Measurements from ENCODE around the gene SUGCT. TPM values are rescaled to one million over a fixed set of nuclear protein-coding genes. Genes with fewer than 3 reads are reported as not detected.

SUGCT gene
- total RNA-seq, 1 donor from 2014 or later: 1.6 TPM

DNA sequence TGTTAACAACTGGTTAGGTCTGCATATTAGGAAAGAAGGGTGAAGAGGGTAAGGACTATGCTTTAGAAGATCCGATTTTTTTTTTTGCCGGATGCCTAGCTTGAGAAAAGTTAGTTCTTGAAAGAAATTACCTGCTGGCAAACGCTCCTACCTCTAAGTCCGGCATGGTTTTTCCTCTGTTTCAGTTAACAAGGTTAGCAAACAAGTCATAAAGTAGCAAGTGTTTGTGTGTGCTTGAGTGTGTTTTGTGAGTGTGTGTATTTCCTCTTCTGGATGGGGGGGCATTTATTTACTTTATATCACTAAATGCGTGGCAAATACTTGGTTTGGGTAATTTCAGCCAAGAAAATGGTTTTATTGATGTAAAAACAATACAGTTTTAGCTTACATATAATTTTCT is 195.6 kb downstream of the SUGCT start:
- Mint-ChIP-seq H3K36me3 (ENCODE audit: low read depth, unreplicated experiment) (no peaks in the 10 kb centered on the region), H3K4me3 (ENCODE audit: unreplicated experiment) (no peak overlapping the region), H3K9me3 (ENCODE audit: unreplicated experiment) (no peaks in the 10 kb centered on the region), H3K4me1 (ENCODE audit: unreplicated experiment) (peaks cover 6% of the 10 kb centered on the region), H3K27ac (ENCODE audit: unreplicated experiment) (no peak overlapping the region), H3K27me3 (ENCODE audit: unreplicated experiment) (peaks cover 3% of the 10 kb centered on the region)
- no peak for DNase-seq (ENCODE audit: low spot score)
- TF ChIP-seq CTCF (IDR thresholded peaks at IDR 0.05; ENCODE audit: unreplicated experiment): no peak

DNA sequence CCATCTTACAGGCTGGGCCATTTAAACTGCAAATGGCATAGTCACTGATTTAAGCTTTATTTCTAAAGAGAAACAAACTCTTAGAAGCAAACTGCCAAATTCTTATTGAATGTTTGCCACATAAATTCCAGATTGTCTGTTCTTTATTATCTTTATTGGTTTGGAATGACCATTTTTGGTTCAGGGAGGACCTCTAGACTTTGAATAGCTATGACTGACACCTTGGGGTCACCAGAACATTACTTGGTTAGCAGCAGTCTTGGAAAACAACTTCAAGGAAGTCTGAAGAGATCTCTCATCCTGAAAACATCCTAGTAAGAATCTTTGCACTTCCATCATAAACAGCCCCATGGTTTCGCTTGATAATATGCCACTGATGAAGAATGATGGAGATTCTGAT is 197.1 kb downstream of the SUGCT start:
- H3K27me3 Mint-ChIP-seq (ENCODE audit: unreplicated experiment): peaks cover 3% of the 10 kb centered on the region

GRCh38 chr7:40332516-40332915 is 197.7 kb downstream of the SUGCT start:
- Mint-ChIP-seq H3K27ac (ENCODE audit: unreplicated experiment) (no peak overlapping the region), H3K4me1 (ENCODE audit: unreplicated experiment) (peaks cover 6% of the 10 kb centered on the region), H3K27me3 (ENCODE audit: unreplicated experiment) (peaks cover 3% of the 10 kb centered on the region), H3K4me3 (ENCODE audit: unreplicated experiment) (no peak overlapping the region), H3K9me3 (ENCODE audit: unreplicated experiment) (no peaks in the 10 kb centered on the region), H3K36me3 (ENCODE audit: low read depth, unreplicated experiment) (no peaks in the 10 kb centered on the region)
- DNase-seq (ENCODE audit: low spot score): no peak
- TF ChIP-seq CTCF (IDR thresholded peaks at IDR 0.05; ENCODE audit: unreplicated experiment): no peak

More for the DNA sequence above, 197.1 kb downstream of the SUGCT start:
- DNase-seq (ENCODE audit: low spot score): no peak
- Mint-ChIP-seq H3K4me1 (ENCODE audit: unreplicated experiment) (peaks cover 6% of the 10 kb centered on the region), H3K36me3 (ENCODE audit: low read depth, unreplicated experiment) (no peaks in the 10 kb centered on the region), H3K9me3 (ENCODE audit: unreplicated experiment) (no peaks in the 10 kb centered on the region), H3K27ac (ENCODE audit: unreplicated experiment) (no peak overlapping the region), H3K4me3 (ENCODE audit: unreplicated experiment) (no peak overlapping the region)
- no peak for TF ChIP-seq CTCF (IDR thresholded peaks at IDR 0.05; ENCODE audit: unreplicated experiment)

GRCh38 chr7:40341836-40342235 is 207.0 kb downstream of the SUGCT start:
- no peaks in the 10 kb centered on the region for H3K9me3 Mint-ChIP-seq (ENCODE audit: unreplicated experiment)
- H3K27me3 Mint-ChIP-seq (ENCODE audit: unreplicated experiment): peaks cover 2% of the 10 kb centered on the region

GRCh38 chr7:40346554-40346953 is 211.7 kb downstream of the SUGCT start:
- Mint-ChIP-seq H3K9me3 (ENCODE audit: unreplicated experiment) (no peaks in the 10 kb centered on the region), H3K4me3 (ENCODE audit: unreplicated experiment) (no peak overlapping the region), H3K4me1 (ENCODE audit: unreplicated experiment) (no peaks in the 10 kb centered on the region), H3K27ac (ENCODE audit: unreplicated experiment) (no peak overlapping the region), H3K27me3 (ENCODE audit: unreplicated experiment) (no peaks in the 10 kb centered on the region), H3K36me3 (ENCODE audit: low read depth, unreplicated experiment) (no peaks in the 10 kb centered on the region)
- TF ChIP-seq CTCF (IDR thresholded peaks at IDR 0.05; ENCODE audit: unreplicated experiment): no peak
- DNase-seq (ENCODE audit: low spot score): no peak

More at GRCh38 chr7:40341836-40342235, 207.0 kb downstream of the SUGCT start:
- Mint-ChIP-seq H3K36me3 (ENCODE audit: low read depth, unreplicated experiment) (no peaks in the 10 kb centered on the region), H3K4me1 (ENCODE audit: unreplicated experiment) (no peaks in the 10 kb centered on the region), H3K27ac (ENCODE audit: unreplicated experiment) (no peak overlapping the region), H3K4me3 (ENCODE audit: unreplicated experiment) (no peak overlapping the region)
- no peak for DNase-seq (ENCODE audit: low spot score)
- no peak for TF ChIP-seq CTCF (IDR thresholded peaks at IDR 0.05; ENCODE audit: unreplicated experiment)

All from endothelial cell (in vitro differentiated cells).